GM12873 (cell line): Measurements from ENCODE around the gene CMSS1.

Experiments used
- CTCF ChIP-seq: IDR thresholded peaks from 2 replicates; pipeline ENCODE4 v1.5.1; 2012; ENCODE audit warnings: low read depth, mild to moderate bottlenecking, moderate library complexity, low read length, control low read depth; ENCODE audit not compliant: insufficient read depth; ENCODE audit errors: missing control alignments

Gene CMSS1

GRCh38 chr3:100169201-100169920 lies 351.7 kb downstream of the CMSS1 start:
- no peak for TF ChIP-seq CTCF

- no peak for TF ChIP-seq CTCF
Observed at GRCh38 chr3:100170486-100170885, 352.8 kb downstream of the CMSS1 start.

- TF ChIP-seq CTCF, result no peak
Observed at GRCh38 chr3:100171211-100171914, 353.7 kb downstream of the CMSS1 start.

- no peak for TF ChIP-seq CTCF
Observed at GRCh38 chr3:100173961-100174360, 356.3 kb downstream of the CMSS1 start.

- no peak for TF ChIP-seq CTCF
Observed at GRCh38 chr3:100175637-100176280, 358.1 kb downstream of the CMSS1 start.

- no peak for TF ChIP-seq CTCF
Observed at GRCh38 chr3:100179692-100180349, 362.2 kb downstream of the CMSS1 start.

GRCh38 chr3:100183608-100184125 lies 366.0 kb downstream of the CMSS1 start:
- no peak for TF ChIP-seq CTCF
